Inflammatory macrophage treated with lipopolysaccharide for 4 hours (primary cell): ENCODE results near the gene GLIS1.

Source experiments
- DNase-seq: peaks from one replicate; pipeline ENCODE4 v3.0.0-alpha.2; 2020

Gene GLIS1

GRCh38 chr1:53477651-53478501, 261.1 kb downstream of the GLIS1 start:
- no peak for DNase-seq

GRCh38 chr1:53476579-53476978, 262.4 kb downstream of the GLIS1 start:
- no peak for DNase-seq

- no peak for DNase-seq
These were observed 263.3 kb downstream of the GLIS1 start for GRCh38 chr1:53475664-53476063.

GRCh38 chr1:53473463-53473862, 265.5 kb downstream of the GLIS1 start:
- no peak for DNase-seq

- no peak for DNase-seq
These were observed 268.0 kb downstream of the GLIS1 start for GRCh38 chr1:53471000-53471399.

- no peak for DNase-seq
These were observed 268.4 kb downstream of the GLIS1 start for GRCh38 chr1:53470584-53470983.

GRCh38 chr1:53470155-53470554, 268.8 kb downstream of the GLIS1 start:
- no peak for DNase-seq

- no peak for DNase-seq
These were observed 269.6 kb downstream of the GLIS1 start for GRCh38 chr1:53469373-53469772.

- no peak for DNase-seq
These were observed 270.6 kb downstream of the GLIS1 start for GRCh38 chr1:53468374-53468773.

GRCh38 chr1:53467391-53467790, 271.6 kb downstream of the GLIS1 start:
- no peak for DNase-seq

GRCh38 chr1:53465023-53465957, 273.7 kb downstream of the GLIS1 start:
- no peak for DNase-seq

GRCh38 chr1:53463961-53464899, 274.7 kb downstream of the GLIS1 start:
- no peak for DNase-seq

GRCh38 chr1:53462769-53463501, 276.0 kb downstream of the GLIS1 start:
- no peak for DNase-seq

GRCh38 chr1:53462193-53462592, 276.8 kb downstream of the GLIS1 start:
- DNase-seq: no peak

GRCh38 chr1:53461323-53462044, 277.5 kb downstream of the GLIS1 start:
- no peak for DNase-seq

- no peak for DNase-seq
These were observed 278.2 kb downstream of the GLIS1 start for GRCh38 chr1:53460666-53461322.

GRCh38 chr1:53460211-53460634, 278.7 kb downstream of the GLIS1 start:
- DNase-seq: no peak

- no peak for DNase-seq
These were observed 279.4 kb downstream of the GLIS1 start, which contains the start of gene DMRTB1 for GRCh38 chr1:53459321-53460175. DMRTB1 (plus strand) TSS chr1:53459399; CDS start chr1:53459454, 55 bp downstream.

GRCh38 chr1:53458634-53459033, 280.3 kb downstream of the GLIS1 start:
- no peak for DNase-seq
